Tibial artery (tissue), 4 donors: Measurements from ENCODE around the gene HBEGF.

Source experiments
- DNase-seq, 2 donors: peaks; one replicate each; pipeline ENCODE4 v3.0.0-alpha.2; 2019
- H3K27ac ChIP-seq, 2 donors: fragments of 200-600 bp; sonication (generic) in 1 of 2; 1 replicate in 1 of 2; 2 replicates in 1 of 2; pipeline ENCODE4 v1.5.1; 2018 to 2019; ENCODE audit warnings: mild to moderate bottlenecking in 1 of 2
- H3K27me3 ChIP-seq, 2 donors: fragments of 200-600 bp; sonication (generic) in 1 of 2; one replicate each; pipeline versions ENCODE4 v1.5.1 to v1.6.0; 2016 to 2019
- H3K36me3 ChIP-seq, 3 donors: fragments of 200-600 bp; sonication (generic) in 2 of 3; one replicate each; pipeline ENCODE4 v1.5.1; 2016 to 2019; ENCODE audit warnings: mild to moderate bottlenecking in 2 of 3
- H3K4me1 ChIP-seq, 4 donors: fragments of 200-600 bp; sonication (generic) in 2 of 4; 1 replicate in 3 of 4; 2 replicates in 1 of 4; pipeline ENCODE4 v1.5.1; 2016 to 2019
- H3K4me3 ChIP-seq, 2 donors: fragments of 200-600 bp; sonication (generic) in 1 of 2; 1 replicate in 1 of 2; 2 replicates in 1 of 2; pipeline ENCODE4 v1.5.1; 2018 to 2019; ENCODE audit warnings: mild to moderate bottlenecking in 2 of 2
- H3K9me3 ChIP-seq, 3 donors: fragments of 200-600 bp; sonication (generic) in 1 of 3; one replicate each; pipeline ENCODE4 v1.5.1; 2016 to 2019
- intact Hi-C: fragments of 100-400 bp; cut with DNase I; formaldehyde crosslinking; loops from one replicate; pipeline ENCODE4 v1.15.0; 2023; ENCODE audit warnings: low total_unique reads
- TF ChIP-seq, protein P1 (sequence below), 2 experiments: fragments of 200-600 bp in 1 of 2; fragments of 450-650 bp in 1 of 2; IDR thresholded peaks; one replicate each; pipeline ENCODE4 v1.5.1; 2017 to 2019; ENCODE audit warnings: antibody characterized with exemption in 2 of 2, mild to moderate bottlenecking in 1 of 2, moderate library complexity in 1 of 2

HBEGF gene

GRCh38 chr5:140371356-140372151, 25.2 kb upstream of the HBEGF start:
- Histone ChIP-seq H3K4me1 (peaks cover 0 to 6% (median 0%) of the 10 kb centered on the region in 4 donors), H3K27ac (no peak overlapping the region), H3K4me3 (no peak overlapping the region), H3K27me3 (no peaks in the 10 kb centered on the region), H3K9me3 (no peaks in the 10 kb centered on the region), H3K36me3 (no peaks in the 10 kb centered on the region)
- TF ChIP-seq, protein P1, sequence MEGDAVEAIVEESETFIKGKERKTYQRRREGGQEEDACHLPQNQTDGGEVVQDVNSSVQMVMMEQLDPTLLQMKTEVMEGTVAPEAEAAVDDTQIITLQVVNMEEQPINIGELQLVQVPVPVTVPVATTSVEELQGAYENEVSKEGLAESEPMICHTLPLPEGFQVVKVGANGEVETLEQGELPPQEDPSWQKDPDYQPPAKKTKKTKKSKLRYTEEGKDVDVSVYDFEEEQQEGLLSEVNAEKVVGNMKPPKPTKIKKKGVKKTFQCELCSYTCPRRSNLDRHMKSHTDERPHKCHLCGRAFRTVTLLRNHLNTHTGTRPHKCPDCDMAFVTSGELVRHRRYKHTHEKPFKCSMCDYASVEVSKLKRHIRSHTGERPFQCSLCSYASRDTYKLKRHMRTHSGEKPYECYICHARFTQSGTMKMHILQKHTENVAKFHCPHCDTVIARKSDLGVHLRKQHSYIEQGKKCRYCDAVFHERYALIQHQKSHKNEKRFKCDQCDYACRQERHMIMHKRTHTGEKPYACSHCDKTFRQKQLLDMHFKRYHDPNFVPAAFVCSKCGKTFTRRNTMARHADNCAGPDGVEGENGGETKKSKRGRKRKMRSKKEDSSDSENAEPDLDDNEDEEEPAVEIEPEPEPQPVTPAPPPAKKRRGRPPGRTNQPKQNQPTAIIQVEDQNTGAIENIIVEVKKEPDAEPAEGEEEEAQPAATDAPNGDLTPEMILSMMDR (IDR thresholded peaks at IDR 0.05), result no peak
- intact Hi-C loops, result no loop called here
- DNase-seq, result no peak

DNA sequence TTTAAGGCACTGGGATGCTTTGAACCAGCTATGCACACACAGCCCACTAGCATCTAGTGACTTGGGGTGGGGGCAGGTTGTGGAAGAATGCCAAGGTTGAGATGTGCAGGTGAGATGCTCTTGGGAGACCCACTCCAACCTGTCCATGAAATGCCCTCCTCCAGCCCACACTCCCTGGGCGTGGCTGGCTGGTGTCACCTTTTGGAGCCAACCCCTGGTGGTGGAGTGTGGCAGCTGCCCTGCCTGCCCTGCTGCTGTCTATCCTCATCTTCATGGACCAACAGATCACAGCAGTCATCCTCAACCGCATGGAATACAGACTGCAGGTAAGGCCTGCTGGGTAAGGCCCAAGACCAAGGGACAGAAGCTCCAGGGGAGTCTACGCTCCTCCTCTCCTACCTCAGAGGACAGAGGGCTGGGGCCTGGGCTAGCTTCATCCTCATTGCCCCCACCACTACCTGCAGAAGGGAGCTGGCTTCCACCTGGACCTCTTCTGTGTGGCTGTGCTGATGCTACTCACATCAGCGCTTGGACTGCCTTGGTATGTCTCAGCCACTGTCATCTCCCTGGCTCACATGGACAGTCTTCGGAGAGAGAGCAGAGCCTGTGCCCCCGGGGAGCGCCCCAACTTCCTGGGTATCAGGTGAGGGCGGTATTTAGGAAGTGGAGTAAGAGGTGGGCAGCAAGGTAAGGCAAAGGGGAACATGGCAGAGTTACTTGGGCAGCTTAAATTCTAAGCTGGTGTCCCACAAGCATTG, 21.0 kb upstream of the HBEGF start:
- Histone ChIP-seq H3K9me3 (no peaks in the 10 kb centered on the region), H3K27me3 (peaks cover 0 to 3% of the 10 kb centered on the region in 2 donors), H3K4me3 (no peak overlapping the region), H3K27ac (no peak overlapping the region), H3K36me3 (no peaks in the 10 kb centered on the region), H3K4me1 (peaks cover 0 to 7% (median 5%) of the 10 kb centered on the region in 4 donors)
- TF ChIP-seq, protein P1 (IDR thresholded peaks at IDR 0.05), result no peak
- intact Hi-C loops, result no loop called here
- no peak for DNase-seq

GRCh38 chr5:140366589-140367255, 20.3 kb upstream of the HBEGF start:
- peaks cover 0 to 3% of the 10 kb centered on the region in 2 donors for H3K27me3 ChIP-seq
- intact Hi-C loops, result no loop called here

DNA sequence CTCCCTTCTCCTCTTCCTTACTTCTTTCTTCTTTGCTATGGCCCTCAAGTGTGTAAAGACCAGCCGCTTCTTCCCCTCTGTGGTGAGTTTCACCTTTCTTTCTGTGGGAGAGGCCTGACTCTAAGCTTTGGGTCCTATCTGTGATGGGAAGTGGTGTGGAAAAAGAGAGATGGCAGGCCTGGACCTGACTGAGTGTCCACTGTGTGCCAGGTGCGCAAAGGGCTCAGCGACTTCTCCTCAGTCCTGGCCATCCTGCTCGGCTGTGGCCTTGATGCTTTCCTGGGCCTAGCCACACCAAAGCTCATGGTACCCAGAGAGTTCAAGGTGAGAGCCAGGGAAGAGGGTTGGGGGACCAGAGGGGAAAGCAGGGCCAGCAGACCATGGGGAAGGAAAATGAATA, 19.5 kb upstream of the HBEGF start:
- intact Hi-C loops, result no loop called here
- TF ChIP-seq, protein P1 (IDR thresholded peaks at IDR 0.05), result no peak
- Histone ChIP-seq H3K36me3 (no peaks in the 10 kb centered on the region), H3K27ac (no peak overlapping the region), H3K27me3 (peaks cover 0 to 3% of the 10 kb centered on the region in 2 donors), H3K9me3 (no peaks in the 10 kb centered on the region), H3K4me3 (no peak overlapping the region), H3K4me1 (peaks cover 0 to 7% (median 5%) of the 10 kb centered on the region in 4 donors)
- DNase-seq, result no peak

More at GRCh38 chr5:140366589-140367255, 20.3 kb upstream of the HBEGF start:
- no peak for DNase-seq
- Histone ChIP-seq H3K9me3 (no peaks in the 10 kb centered on the region), H3K36me3 (no peaks in the 10 kb centered on the region), H3K27ac (no peak overlapping the region), H3K4me3 (no peak overlapping the region), H3K4me1 (peaks cover 0 to 7% (median 5%) of the 10 kb centered on the region in 4 donors)
- TF ChIP-seq, protein P1 (IDR thresholded peaks at IDR 0.05), result no peak

GRCh38 chr5:140365282-140365681, 18.9 kb upstream of the HBEGF start:
- TF ChIP-seq, protein P1 (IDR thresholded peaks at IDR 0.05), result no peak
- Histone ChIP-seq H3K27ac (no peak overlapping the region), H3K36me3 (no peaks in the 10 kb centered on the region), H3K27me3 (peaks cover 0 to 3% of the 10 kb centered on the region in 2 donors), H3K4me3 (no peak overlapping the region), H3K9me3 (no peaks in the 10 kb centered on the region), H3K4me1 (peaks cover 0 to 7% (median 5%) of the 10 kb centered on the region in 4 donors)
- DNase-seq, result no peak
- intact Hi-C loops, result no loop called here
